Activated CD4-positive, CD25-positive, alpha-beta regulatory T cell treated with anti-CD3 and anti-CD28 coated beads, Interleukin-2, amount 50 U/mL, for 72 hours (primary cell): ENCODE data around the gene UBE2S.

Source experiments
- DNase-seq: peaks from one replicate; pipeline ENCODE4 v3.0.0; 2021

The UBE2S gene

DNA sequence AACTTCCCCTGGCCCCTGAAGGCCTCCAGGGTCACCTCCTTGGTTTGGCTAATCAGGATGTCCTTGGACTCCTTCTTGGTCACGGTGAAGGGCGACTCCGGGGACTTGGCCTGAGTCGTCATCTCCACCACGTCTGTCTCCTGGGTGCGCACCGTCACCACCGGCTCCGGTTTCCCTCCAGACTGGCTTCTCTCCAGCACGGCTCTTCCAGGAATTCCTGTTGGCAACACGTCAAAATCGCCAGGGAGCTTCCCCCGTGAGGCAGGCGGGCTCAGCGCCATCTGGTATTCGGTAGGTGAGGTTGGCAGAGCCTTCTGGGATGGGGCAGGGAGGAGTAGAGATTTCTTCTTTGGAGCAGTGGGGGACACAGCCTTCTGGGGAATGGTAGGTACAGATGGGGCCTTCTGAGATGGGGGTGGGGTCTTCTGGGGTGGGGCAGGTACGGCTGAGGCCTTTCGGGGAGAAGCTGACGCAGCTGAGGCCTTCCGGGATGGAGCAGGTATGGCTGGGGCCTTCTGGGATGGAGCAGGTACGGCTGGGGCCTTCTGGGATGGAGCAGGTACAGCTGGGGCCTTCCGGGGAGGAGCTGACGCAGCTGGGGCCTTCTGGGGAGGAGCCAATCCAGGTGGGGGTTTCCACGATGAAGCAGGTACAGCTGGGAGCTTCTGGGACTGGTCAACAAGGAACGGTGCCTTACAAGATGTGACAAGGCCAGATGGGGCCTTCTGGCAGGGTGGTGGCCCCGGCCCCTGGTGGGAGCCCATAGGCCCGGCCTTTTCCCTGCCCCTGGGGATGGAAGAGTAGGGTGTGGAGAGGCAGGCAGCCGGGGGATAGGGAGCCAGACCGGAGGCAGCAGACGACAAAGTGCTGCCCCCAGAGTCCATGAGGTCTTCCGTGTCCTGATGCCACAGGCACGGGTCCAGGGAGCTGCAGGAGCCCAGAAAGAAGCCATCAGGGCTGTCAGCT is 48.4 kb downstream of the UBE2S start:
- no peak for DNase-seq

DNA sequence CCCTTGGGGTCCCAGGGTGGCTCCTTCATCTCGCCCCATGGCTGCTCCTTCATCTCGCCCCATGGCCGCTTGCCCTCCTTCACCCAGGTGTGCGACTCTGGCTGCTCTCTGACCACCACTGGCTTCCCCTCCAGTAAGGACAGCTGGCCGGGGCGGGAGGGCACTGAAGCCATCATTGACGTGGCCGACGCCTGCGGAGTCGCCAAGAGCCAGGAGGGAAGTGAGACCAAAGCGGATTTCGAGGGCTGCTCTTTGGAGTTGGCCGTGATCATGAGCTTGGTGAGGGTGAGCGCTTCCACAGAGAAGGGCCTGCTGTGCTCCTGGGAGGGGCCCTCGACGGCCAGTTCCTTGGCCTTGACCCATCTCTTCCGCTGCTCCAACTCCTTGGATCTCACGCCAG is 49.1 kb downstream of the UBE2S start:
- DNase-seq = no peak

DNA sequence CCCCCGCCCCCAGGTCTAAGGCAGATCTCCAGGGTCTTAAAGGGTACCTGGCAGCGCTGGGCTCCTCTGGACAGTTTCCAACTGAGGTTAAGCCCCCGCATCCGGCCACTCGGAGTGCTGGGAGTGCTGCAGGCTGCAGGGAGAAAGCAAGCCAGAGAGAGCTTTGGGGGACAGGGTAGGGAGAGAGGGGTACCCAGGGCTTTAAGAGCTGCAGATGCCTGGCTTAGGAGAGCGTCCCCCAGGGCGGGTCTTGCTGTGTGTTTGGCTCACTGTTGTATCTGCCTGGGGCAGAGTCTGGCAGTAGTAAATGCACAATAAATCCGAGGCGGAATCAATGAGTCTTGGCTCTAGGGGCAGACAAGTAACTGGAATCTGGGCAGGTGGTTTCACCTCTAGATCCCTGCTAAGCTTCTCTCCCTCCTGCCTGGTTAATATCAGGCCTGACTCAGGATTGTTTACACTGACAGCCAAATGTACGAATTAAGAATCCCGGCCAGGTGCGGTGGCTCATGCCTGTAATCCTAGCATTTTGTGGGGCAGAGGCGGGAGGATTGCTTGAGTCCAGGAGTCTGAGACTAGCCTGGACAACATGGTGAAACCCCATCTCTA is 52.3 kb downstream of the UBE2S start:
- no peak for DNase-seq

DNA sequence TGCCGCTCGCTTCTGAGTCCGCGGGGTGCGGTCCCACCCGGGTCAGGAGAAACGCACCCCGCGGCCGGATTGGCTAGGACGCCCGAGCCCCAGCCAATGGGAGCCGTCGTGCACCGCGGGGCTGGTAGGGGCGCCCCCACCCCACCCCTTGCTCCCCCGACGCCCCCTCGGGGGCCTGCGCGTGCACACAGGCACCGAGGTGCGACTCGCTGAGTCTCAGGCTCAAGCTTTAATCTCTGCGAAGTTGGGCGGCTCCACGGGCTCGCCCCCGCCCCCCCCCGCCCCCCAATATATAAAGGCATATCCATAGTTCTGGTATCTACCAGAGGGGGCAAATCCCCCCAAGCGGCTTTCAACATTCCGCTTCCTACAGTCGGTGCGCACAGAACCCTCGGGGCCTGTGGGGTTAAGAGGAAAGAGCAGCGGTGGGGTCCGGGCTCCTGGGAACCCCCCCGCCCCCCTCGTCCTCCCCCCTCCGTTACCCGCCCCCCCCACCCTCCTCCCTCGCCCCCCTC is 52.8 kb downstream of the UBE2S start, which contains the start of gene COX6B2:
Gene COX6B2, minus strand, starts transcription at position 22 of the 515 bp plus-strand sequence. CDS start 198 bp downstream, outside the sequence.
- no peak for DNase-seq

DNA sequence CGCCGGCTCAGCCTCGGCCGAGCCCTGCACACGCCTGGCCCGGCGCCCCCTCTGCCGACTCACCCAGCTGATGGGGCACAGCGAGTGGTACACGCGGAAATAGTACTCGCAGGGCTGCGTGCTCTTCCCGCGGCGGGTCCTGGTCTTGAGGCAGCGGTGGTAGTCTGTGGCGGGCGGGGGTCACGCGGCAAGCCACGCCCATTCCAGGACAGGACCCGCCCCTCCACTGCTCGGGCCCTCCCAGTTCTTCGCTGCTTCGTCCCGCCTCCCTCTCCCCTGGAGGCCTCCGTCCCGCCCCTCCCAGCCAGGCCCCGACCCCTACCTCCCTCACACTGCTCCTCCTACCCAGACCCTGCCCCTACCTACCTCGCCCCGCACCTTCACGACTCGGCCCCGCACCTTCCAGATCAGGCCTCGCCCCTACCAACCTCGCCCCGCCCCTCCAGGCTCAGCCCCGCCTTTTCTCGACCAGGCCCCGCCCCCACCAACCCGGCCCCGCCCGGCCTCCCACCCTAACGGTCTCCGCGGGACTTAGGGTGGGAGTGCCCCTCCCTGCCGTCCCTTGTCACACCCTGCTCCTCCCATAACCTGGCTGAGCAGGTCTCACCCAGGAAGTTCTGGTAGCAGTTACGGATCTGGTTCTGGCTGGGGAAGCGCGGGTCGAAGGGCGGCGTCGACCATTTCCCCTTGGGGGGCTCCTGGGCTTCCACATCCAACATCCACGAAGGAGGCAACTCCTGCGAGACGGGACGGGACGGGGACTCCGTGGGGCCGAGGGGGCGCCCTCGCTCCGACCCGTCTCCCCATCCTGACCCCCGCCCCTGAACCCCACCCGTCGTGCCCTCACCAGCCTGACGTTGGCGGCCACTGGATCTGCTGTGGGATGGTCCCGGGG is 53.5 kb downstream of the UBE2S start:
- peak; percentile 58 for DNase-seq

DNA sequence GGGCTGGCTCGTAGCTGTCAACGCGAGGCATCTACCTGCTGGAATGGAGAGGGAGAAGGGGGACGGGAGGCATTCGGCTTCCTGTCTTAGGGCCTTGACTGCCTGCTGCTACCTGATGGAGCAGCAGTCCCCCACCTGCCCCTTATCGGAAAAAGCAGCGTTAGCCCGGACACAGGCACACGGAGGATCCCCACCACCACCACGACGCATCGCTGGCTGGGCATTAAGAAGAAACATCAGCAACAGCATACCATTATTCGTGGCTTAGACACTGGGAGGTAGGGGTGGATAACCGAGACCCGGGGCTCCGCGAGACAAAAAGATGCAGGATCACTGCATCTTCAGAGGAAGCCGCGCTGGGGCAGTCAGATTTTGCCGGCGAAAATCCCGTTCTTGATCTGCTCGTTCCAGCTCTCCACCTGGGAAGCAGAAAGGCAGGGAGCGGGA is 54.2 kb downstream of the UBE2S start:
- DNase-seq = no peak

DNA sequence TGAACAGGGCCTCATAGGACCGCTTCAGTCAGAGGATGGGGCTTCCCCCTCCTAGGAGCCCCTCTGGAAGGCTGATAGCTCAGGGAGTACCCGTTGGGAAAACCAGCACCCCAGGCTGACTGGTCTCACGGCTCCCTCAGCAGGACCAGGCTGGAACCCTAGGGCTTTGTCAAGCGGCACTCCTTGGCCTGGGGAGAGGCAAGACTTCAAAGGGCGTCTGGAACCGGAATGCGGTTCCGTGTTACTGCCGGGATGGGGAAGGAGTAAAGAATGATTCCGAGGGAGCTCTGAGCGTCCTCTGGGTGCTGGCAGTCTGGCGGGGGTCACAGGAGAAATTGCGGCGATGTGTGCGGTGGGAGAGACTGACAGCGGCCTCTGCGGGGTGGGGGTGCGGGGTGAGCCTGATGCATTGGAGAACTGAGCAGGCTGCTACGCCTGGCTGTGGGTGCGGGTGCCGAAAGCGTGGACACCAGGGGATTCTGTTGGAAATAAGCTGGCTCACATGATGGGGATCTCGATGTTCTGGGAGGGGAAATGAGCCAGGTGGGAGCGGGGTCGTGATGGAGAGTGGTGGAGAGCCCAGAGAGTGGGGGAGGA is 54.9 kb downstream of the UBE2S start:
- no peak for DNase-seq

DNA sequence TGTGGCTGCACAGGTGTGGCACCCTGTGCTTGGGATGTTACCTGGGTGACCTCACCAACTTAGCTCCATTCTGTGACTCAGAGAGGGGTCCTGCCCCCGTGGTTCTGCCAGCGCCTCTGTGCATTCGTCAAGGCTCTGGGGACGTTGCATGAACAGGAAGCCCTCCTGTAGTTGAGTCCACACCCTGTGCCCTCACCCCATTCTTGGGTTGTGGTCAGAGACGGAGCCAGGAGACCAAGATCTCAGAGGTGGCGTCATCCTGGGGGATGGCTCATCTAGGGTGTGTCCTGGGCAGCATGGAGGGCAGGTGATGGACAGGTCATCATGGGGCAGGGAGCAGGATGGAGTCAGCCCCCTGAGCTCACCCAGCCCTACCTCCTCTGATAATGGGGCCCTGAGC is 55.5 kb downstream of the UBE2S start:
- DNase-seq = no peak

DNA sequence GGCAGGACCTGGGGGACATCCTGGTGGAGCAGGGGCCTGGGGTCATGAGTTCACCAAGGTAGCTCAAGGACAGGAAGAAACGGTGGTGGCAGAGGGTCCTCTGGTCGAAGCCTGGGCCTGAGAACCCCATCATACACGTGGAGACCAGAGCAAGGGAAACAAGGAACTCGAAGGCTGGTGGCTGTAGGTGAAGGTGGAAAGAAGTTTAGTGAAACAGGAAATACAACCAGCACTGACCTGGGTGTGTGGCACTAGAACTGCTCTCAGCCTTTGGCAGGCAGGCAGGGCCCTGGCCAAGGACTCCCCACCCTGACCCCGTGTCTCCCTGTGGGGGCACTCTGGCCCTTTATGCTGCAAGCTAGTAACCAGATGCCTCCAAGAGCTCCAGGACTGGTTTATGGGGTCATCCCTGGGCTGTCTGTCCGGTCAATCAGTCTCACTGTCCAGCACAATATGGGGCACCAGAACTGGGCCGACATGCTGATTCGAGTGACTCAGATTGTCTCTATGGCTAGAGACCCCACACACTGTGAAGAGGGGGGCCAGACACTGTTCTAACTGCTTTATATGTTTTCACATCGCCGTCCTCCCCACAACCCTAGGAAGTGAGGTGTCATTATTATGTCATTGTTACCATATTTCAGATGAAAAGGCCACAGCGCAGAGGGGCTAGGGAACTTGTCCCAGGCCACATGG is 56.8 kb downstream of the UBE2S start:
- no peak for DNase-seq
